Glutamatergic neuron (in vitro differentiated cells): ENCODE measurements around the gene LRRK1. TPM values are rescaled to one million over a fixed set of nuclear protein-coding genes. Genes with fewer than 3 reads are reported as not detected.

Experiments
- DNase-seq: peaks from one replicate; pipeline ENCODE4 v3.0.0; 2022
- H3K27ac Mint-ChIP-seq: one replicate; pipeline ENCODE4 v1.8.0; 2020; ENCODE audit warnings: mild to moderate bottlenecking, mixed read lengths, inconsistent platforms; ENCODE audit not compliant: unreplicated experiment
- H3K27me3 Mint-ChIP-seq: one replicate; pipeline ENCODE4 v1.8.0; 2020; ENCODE audit warnings: mild to moderate bottlenecking, moderate library complexity, mixed read lengths, inconsistent platforms; ENCODE audit not compliant: unreplicated experiment
- H3K36me3 Mint-ChIP-seq: one replicate; pipeline ENCODE4 v1.8.0; 2020; ENCODE audit warnings: mild to moderate bottlenecking, mixed read lengths, inconsistent platforms; ENCODE audit not compliant: unreplicated experiment
- H3K4me1 Mint-ChIP-seq: one replicate; pipeline ENCODE4 v1.8.0; 2020; ENCODE audit warnings: mild to moderate bottlenecking, low read depth, mixed read lengths, inconsistent platforms; ENCODE audit not compliant: unreplicated experiment
- H3K4me3 Mint-ChIP-seq: one replicate; pipeline ENCODE4 v1.8.0; 2020; ENCODE audit warnings: mild to moderate bottlenecking, mixed read lengths, inconsistent platforms; ENCODE audit not compliant: unreplicated experiment
- H3K9me3 Mint-ChIP-seq: one replicate; pipeline ENCODE4 v1.8.0; 2020; ENCODE audit warnings: mild to moderate bottlenecking, moderate library complexity, mixed read lengths, inconsistent platforms; ENCODE audit not compliant: unreplicated experiment
- CTCF ChIP-seq: fragments of 200-600 bp; sonication (generic); IDR thresholded peaks from one replicate; pipeline ENCODE4 v1.5.0; 2021; ENCODE audit not compliant: partially characterized antibody, unreplicated experiment
- total RNA-seq: library from RNA; stranded (reverse); fragmentation: NEBNext Ultra II Directional; extraction: Animal tissue kit (Norgen Biotek cat#: 25700); gene quantifications from one replicate; pipeline ENCODE4 v1.2.1, GENCODE V29; 2021; ENCODE audit not compliant: unreplicated experiment

Gene LRRK1
- total RNA-seq, 1 donor from 2014 or later, result 1.5 TPM

GRCh38 chr15:101049282-101049681 is 130.1 kb downstream of the LRRK1 start:
- no peak for TF ChIP-seq CTCF
- H3K4me3 Mint-ChIP-seq, result no peak overlapping the region
- peaks cover 22% of the 10 kb centered on the region for H3K4me1 Mint-ChIP-seq
- no peaks in the 10 kb centered on the region for H3K36me3 Mint-ChIP-seq
- peaks cover 3% of the 10 kb centered on the region for H3K9me3 Mint-ChIP-seq
- peaks cover 2% of the 10 kb centered on the region for H3K27me3 Mint-ChIP-seq
- no peak overlapping the region for H3K27ac Mint-ChIP-seq
- peak; percentile 11 for DNase-seq

GRCh38 chr15:101049856-101050622 is 130.9 kb downstream of the LRRK1 start:
- DNase-seq, result peak; percentile 10
- peaks cover 3% of the 10 kb centered on the region for H3K9me3 Mint-ChIP-seq
- no peak overlapping the region for H3K27ac Mint-ChIP-seq
- H3K4me1 Mint-ChIP-seq, result peaks cover 22% of the 10 kb centered on the region
- H3K27me3 Mint-ChIP-seq, result peaks cover 2% of the 10 kb centered on the region
- H3K4me3 Mint-ChIP-seq, result no peak overlapping the region
- no peaks in the 10 kb centered on the region for H3K36me3 Mint-ChIP-seq
- TF ChIP-seq CTCF, result no peak

GRCh38 chr15:101050623-101051290 is 131.6 kb downstream of the LRRK1 start:
- peaks cover 22% of the 10 kb centered on the region for H3K4me1 Mint-ChIP-seq
- TF ChIP-seq CTCF, result no peak
- H3K27me3 Mint-ChIP-seq, result peaks cover 2% of the 10 kb centered on the region
- no peak overlapping the region for H3K27ac Mint-ChIP-seq
- no peaks in the 10 kb centered on the region for H3K36me3 Mint-ChIP-seq
- DNase-seq, result no peak
- peaks cover 3% of the 10 kb centered on the region for H3K9me3 Mint-ChIP-seq
- no peak overlapping the region for H3K4me3 Mint-ChIP-seq

- peaks cover 22% of the 10 kb centered on the region for H3K4me1 Mint-ChIP-seq
- H3K27me3 Mint-ChIP-seq, result peaks cover 4% of the 10 kb centered on the region
- no peak overlapping the region for H3K27ac Mint-ChIP-seq
- H3K36me3 Mint-ChIP-seq, result peaks cover 4% of the 10 kb centered on the region
- H3K9me3 Mint-ChIP-seq, result peaks cover 3% of the 10 kb centered on the region
- TF ChIP-seq CTCF, result no peak
- no peak overlapping the region for H3K4me3 Mint-ChIP-seq
- DNase-seq, result no peak
Observed at GRCh38 chr15:101051291-101052030, 132.3 kb downstream of the LRRK1 start.
